Calu3 (cell line): ENCODE measurements around the gene CREB3L1. TPM values are rescaled to one million over a fixed set of nuclear protein-coding genes. Genes with fewer than 3 reads are reported as not detected.

ENCODE experiments used
- BruUV-seq: library from RNA; stranded (reverse); fragments of 400-500 nt; replicated peaks from 2 replicates; lab custom pipeline; 2021; lab: Mats Ljungman, UMichigan
- CTCF ChIA-PET: fragments of 300-600 bp; sonication (Branson Sonifier 250); formaldehyde crosslinking; loops from one replicate; lab custom pipeline; 2022; ENCODE audit warnings: antibody characterized with exemption; lab: Charles Lee
- DNase-seq: peaks from one replicate; pipeline ENCODE4 v3.0.0; 2022
- H3K27ac Mint-ChIP-seq: one replicate; pipeline ENCODE4 v1.8.0; 2022; ENCODE audit warnings: mixed read lengths; ENCODE audit not compliant: unreplicated experiment
- H3K27me3 Mint-ChIP-seq: one replicate; pipeline ENCODE4 v1.8.0; 2022; ENCODE audit warnings: mixed read lengths; ENCODE audit not compliant: unreplicated experiment
- H3K36me3 Mint-ChIP-seq: one replicate; pipeline ENCODE4 v1.8.0; 2022; ENCODE audit warnings: mild to moderate bottlenecking, moderate library complexity, mixed read lengths; ENCODE audit not compliant: insufficient read depth, unreplicated experiment
- H3K4me1 Mint-ChIP-seq: one replicate; pipeline ENCODE4 v1.8.0; 2022; ENCODE audit warnings: mild to moderate bottlenecking, low read depth, mixed read lengths; ENCODE audit not compliant: unreplicated experiment
- H3K4me3 Mint-ChIP-seq: one replicate; pipeline ENCODE4 v1.8.0; 2022; ENCODE audit warnings: mild to moderate bottlenecking, low read depth, moderate library complexity, mixed read lengths; ENCODE audit not compliant: unreplicated experiment
- H3K9me3 Mint-ChIP-seq: one replicate; pipeline ENCODE4 v1.8.0; 2022; ENCODE audit warnings: low read depth, mixed read lengths; ENCODE audit not compliant: unreplicated experiment
- intact Hi-C: fragments of 100-400 bp; cut with micrococcal nuclease; formaldehyde crosslinking; loops from one replicate; pipeline ENCODE4 v1.10.0; 2022; ENCODE audit not compliant: unreplicated experiment
- total RNA-seq: library from RNA; stranded (reverse); gene quantifications from 2 replicates; pipeline ENCODE4 v1.2.3, GENCODE V29; 2022
- TF ChIP-seq, protein P1 (sequence below): fragments of 200-600 bp; IDR thresholded peaks from one replicate; pipeline ENCODE4 v1.8.0; 2022; ENCODE audit warnings: antibody characterized with exemption; ENCODE audit not compliant: unreplicated experiment

CREB3L1 gene
- total RNA-seq, 1 experiment from 2014 or later: not detected

DNA sequence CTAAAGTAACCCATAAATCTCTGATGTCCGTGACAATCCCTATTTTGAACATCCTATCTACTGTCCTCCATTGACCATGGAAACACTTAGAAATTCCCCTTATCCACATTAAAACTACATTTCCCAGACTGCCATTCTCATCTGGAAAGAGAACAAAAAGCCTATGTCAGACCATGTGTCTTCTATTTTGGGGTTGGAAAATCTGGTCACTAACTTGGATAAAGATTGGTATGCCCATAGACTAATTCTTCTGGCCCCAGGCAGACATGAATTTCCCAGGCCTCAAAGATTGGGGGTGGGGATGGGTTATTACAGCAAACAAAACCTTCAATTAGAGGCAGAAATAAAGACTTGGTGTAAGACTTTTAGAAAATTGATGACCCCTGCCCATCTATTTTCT, 30.9 kb upstream of the CREB3L1 start:
- peaks cover 40% of the 10 kb centered on the region for H3K4me1 Mint-ChIP-seq
- TF ChIP-seq, protein P1, sequence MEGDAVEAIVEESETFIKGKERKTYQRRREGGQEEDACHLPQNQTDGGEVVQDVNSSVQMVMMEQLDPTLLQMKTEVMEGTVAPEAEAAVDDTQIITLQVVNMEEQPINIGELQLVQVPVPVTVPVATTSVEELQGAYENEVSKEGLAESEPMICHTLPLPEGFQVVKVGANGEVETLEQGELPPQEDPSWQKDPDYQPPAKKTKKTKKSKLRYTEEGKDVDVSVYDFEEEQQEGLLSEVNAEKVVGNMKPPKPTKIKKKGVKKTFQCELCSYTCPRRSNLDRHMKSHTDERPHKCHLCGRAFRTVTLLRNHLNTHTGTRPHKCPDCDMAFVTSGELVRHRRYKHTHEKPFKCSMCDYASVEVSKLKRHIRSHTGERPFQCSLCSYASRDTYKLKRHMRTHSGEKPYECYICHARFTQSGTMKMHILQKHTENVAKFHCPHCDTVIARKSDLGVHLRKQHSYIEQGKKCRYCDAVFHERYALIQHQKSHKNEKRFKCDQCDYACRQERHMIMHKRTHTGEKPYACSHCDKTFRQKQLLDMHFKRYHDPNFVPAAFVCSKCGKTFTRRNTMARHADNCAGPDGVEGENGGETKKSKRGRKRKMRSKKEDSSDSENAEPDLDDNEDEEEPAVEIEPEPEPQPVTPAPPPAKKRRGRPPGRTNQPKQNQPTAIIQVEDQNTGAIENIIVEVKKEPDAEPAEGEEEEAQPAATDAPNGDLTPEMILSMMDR: no peak
- CTCF ChIA-PET: no interaction called here
- no peak overlapping the region for H3K4me3 Mint-ChIP-seq
- intact Hi-C loops: loop anchor here (2.0 to 10.0 kb wide), 2 partner anchors 62 to 288 kb away; no protein-coding TSS in a partner anchor
- H3K36me3 Mint-ChIP-seq: peaks cover 14% of the 10 kb centered on the region
- H3K27ac Mint-ChIP-seq: no peak overlapping the region
- no peaks in the 10 kb centered on the region for H3K9me3 Mint-ChIP-seq
- peaks cover 13% of the 10 kb centered on the region for H3K27me3 Mint-ChIP-seq
- DNase-seq: no peak
- BruUV-seq: no TSS peak

DNA sequence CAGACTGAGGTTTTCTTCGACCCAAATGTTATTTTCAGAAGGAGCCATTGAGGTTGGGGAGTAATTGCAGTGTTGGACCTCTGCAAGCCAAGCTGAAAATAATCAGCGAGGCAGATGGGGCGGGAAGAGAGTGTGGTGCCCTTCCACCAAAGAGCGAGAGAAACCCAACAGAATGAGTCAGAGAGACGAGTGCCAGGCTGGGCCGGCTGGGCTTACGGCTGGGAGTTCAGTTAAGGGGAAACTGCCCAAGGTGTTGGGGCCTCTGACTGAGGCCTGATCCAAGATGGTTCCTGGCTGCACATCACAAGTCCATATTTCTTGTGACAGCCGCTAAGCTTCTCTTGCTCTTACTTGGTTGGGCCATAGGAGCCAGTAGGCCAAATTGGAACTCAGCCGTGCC, 30.4 kb upstream of the CREB3L1 start:
- no TSS peak for BruUV-seq
- Mint-ChIP-seq H3K4me3 (no peak overlapping the region), H3K27me3 (peaks cover 16% of the 10 kb centered on the region), H3K36me3 (peaks cover 14% of the 10 kb centered on the region), H3K9me3 (no peaks in the 10 kb centered on the region), H3K4me1 (peaks cover 40% of the 10 kb centered on the region), H3K27ac (no peak overlapping the region)
- CTCF ChIA-PET: interaction anchor here (0.7 kb wide), 1 partner anchor 145 kb away, joined by 4 read pairs; no protein-coding TSS in a partner anchor
- TF ChIP-seq, protein P1: no peak
- intact Hi-C loops: loop anchor here (2.0 to 10.0 kb wide), 2 partner anchors 62 to 288 kb away; no protein-coding TSS in a partner anchor
- DNase-seq: no peak

DNA sequence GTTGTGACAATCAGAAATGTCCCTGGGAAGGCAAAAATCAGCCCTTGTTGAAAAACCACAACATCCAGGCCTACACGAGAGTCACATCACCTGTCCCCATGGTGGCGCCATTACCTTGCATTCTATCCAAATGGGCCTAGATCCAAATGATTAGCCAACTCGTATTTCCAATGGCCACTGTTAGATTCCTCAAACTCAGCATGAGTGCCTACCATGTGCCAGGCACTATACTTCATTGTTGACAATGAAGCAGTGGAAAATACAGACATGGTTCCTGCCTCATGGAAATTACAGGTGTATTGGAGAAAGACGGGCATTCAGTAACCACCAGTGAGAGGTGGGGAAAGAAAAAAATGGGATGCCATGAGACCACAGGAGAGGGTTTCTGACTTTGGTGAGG, 29.8 kb upstream of the CREB3L1 start:
- H3K36me3 Mint-ChIP-seq: peaks cover 11% of the 10 kb centered on the region
- H3K4me1 Mint-ChIP-seq: peaks cover 39% of the 10 kb centered on the region
- H3K27me3 Mint-ChIP-seq: peaks cover 16% of the 10 kb centered on the region
- BruUV-seq: no TSS peak
- CTCF ChIA-PET: no interaction called here
- H3K4me3 Mint-ChIP-seq: no peak overlapping the region
- intact Hi-C loops: loop anchor here (2.0 to 10.0 kb wide), 2 partner anchors 61 to 287 kb away; no protein-coding TSS in a partner anchor
- H3K9me3 Mint-ChIP-seq: no peaks in the 10 kb centered on the region
- TF ChIP-seq, protein P1: peak; percentile 17
- no peak overlapping the region for H3K27ac Mint-ChIP-seq
- peak; percentile 70 for DNase-seq

DNA sequence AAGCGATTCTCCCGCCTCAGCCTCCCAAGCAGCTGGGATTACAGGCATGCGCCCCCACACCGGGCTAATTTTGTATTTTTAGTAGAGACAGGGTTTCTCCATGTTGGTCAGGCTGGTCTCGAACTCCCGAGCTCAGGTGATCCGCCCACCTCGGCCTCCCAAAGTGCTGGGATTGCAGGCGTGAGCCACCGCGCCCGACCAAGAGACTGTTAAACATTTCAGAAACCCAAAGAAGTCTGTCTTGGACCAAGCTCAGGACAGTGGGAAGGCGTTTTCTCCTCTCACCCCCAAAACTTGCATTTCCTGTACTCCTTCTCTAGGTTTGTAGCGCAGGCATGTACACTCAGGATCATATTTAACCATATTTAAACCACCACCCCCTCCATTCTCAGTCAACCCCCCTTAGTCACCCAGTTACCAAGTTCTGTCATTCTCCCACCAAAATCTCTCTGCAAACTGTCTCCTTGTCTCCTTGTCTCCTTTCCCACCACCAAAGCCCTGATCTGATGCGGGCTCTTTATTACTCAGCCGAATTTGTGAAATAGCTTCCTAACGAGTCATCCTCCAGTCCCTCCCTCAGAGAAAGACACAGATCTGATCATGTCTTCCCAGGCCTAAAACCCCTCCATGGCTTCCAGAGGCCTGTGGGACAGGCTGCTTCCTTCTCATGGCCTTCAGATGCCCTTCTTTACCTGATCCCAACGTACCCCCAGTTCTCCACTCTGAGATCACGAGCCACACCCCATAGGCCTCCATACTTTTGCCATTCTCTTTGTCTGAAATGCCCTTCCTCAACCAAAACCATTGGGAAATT, 29.0 kb upstream of the CREB3L1 start:
- peaks cover 16% of the 10 kb centered on the region for H3K27me3 Mint-ChIP-seq
- intact Hi-C loops: loop anchor here (10.0 kb wide), 1 partner anchor 286 kb away; no protein-coding TSS in a partner anchor
- BruUV-seq: no TSS peak
- CTCF ChIA-PET: interaction anchor here (1.0 to 1.3 kb wide), 3 partner anchors 24 to 69 kb away, joined by 3 to 5 read pairs (median 3); no protein-coding TSS in a partner anchor
- no peaks in the 10 kb centered on the region for H3K9me3 Mint-ChIP-seq
- H3K27ac Mint-ChIP-seq: peak overlapping the region; percentile 13
- DNase-seq: no peak
- TF ChIP-seq, protein P1: no peak
- H3K36me3 Mint-ChIP-seq: peaks cover 2% of the 10 kb centered on the region
- H3K4me3 Mint-ChIP-seq: no peak overlapping the region
- peaks cover 32% of the 10 kb centered on the region for H3K4me1 Mint-ChIP-seq
